GM12878 (cell line): ENCODE measurements around the gene SOX9.

Experiments used
- EP300 ChIP-seq, 2 experiments: fragments of 150-350 bp in 1 of 2; IDR thresholded peaks; 2 replicates each; pipeline ENCODE4 v1.6.1; 2011 to 2012; ENCODE audit warnings: low read depth in 2 of 2, low read length in 2 of 2, borderline replicate concordance in 1 of 2, improper control_type of control experiment in 1 of 2, inconsistent platforms in 1 of 2; ENCODE audit not compliant: control insufficient read depth in 1 of 2
- EZH2 ChIP-seq: IDR thresholded peaks from 2 replicates; pipeline ENCODE4 v1.6.1; 2012; ENCODE audit warnings: low read depth, mild to moderate bottlenecking, control low read depth, inconsistent platforms, low read length, borderline replicate concordance; ENCODE audit not compliant: control insufficient read depth
- POLR2AphosphoS5 ChIP-seq: IDR thresholded peaks from 2 replicates; pipeline ENCODE4 v1.6.1; 2011; ENCODE audit warnings: mild to moderate bottlenecking, low read length, inconsistent platforms
- RAD21 ChIP-seq: IDR thresholded peaks from 2 replicates; pipeline ENCODE4 v1.6.1; 2011; ENCODE audit warnings: mild to moderate bottlenecking, low read depth, low read length, moderate library complexity; ENCODE audit not compliant: insufficient read depth
- SREBF2 ChIP-seq: IDR thresholded peaks from 2 replicates; pipeline ENCODE4 v1.6.1; 2012; ENCODE audit warnings: mild to moderate bottlenecking, low read length
- SRF ChIP-seq, 2 experiments: IDR thresholded peaks; 2 replicates each; pipeline ENCODE4 v1.6.1; 2011; ENCODE audit warnings: low read depth in 2 of 2, low read length in 2 of 2, mild to moderate bottlenecking in 1 of 2, moderate library complexity in 1 of 2
- TAF1 ChIP-seq: IDR thresholded peaks from 2 replicates; pipeline ENCODE4 v1.6.1; 2011; ENCODE audit warnings: mild to moderate bottlenecking, low read depth, low read length, borderline replicate concordance
- TARDBP ChIP-seq: IDR thresholded peaks from 2 replicates; pipeline ENCODE4 v1.6.1; 2016; ENCODE audit warnings: borderline replicate concordance
- ZBED1 ChIP-seq: IDR thresholded peaks from 2 replicates; pipeline ENCODE4 v1.6.1; 2016; ENCODE audit warnings: borderline replicate concordance
- TF ChIP-seq, protein P1 (sequence below), 3 experiments: IDR thresholded peaks in 2 of 3; conservative IDR thresholded peaks in 1 of 3; 2 replicates each; pipeline ENCODE4 v1.5.1; 2011; ENCODE audit warnings: low read depth in 3 of 3, low read length in 3 of 3, mild to moderate bottlenecking in 3 of 3, control low read depth in 2 of 3, moderate library complexity in 2 of 3, inconsistent platforms in 1 of 3, mixed read lengths in 1 of 3; ENCODE audit not compliant: control insufficient read depth in 2 of 3, insufficient read depth in 1 of 3; ENCODE audit errors: extremely low read depth in 1 of 3
- TF ChIP-seq, protein P2 (sequence below): IDR thresholded peaks from 2 replicates; pipeline ENCODE4 v1.6.1; 2011; ENCODE audit warnings: borderline replicate concordance, low read depth, mild to moderate bottlenecking, moderate library complexity, mixed read lengths, low read length; ENCODE audit not compliant: insufficient read depth; ENCODE audit errors: extremely low read length

- TF ChIP-seq, protein P1, sequence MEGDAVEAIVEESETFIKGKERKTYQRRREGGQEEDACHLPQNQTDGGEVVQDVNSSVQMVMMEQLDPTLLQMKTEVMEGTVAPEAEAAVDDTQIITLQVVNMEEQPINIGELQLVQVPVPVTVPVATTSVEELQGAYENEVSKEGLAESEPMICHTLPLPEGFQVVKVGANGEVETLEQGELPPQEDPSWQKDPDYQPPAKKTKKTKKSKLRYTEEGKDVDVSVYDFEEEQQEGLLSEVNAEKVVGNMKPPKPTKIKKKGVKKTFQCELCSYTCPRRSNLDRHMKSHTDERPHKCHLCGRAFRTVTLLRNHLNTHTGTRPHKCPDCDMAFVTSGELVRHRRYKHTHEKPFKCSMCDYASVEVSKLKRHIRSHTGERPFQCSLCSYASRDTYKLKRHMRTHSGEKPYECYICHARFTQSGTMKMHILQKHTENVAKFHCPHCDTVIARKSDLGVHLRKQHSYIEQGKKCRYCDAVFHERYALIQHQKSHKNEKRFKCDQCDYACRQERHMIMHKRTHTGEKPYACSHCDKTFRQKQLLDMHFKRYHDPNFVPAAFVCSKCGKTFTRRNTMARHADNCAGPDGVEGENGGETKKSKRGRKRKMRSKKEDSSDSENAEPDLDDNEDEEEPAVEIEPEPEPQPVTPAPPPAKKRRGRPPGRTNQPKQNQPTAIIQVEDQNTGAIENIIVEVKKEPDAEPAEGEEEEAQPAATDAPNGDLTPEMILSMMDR (IDR thresholded peaks at IDR 0.05 in 2 of 3, conservative IDR thresholded peaks at IDR 0.05 in 1 of 3; ENCODE audit: control insufficient read depth in 2 of 3, extremely low read depth in 1 of 3, insufficient read depth in 1 of 3, low read depth in 3 of 3, low read length in 3 of 3), result no peak
- no peak for TF ChIP-seq ZBED1
- TF ChIP-seq, protein P2, sequence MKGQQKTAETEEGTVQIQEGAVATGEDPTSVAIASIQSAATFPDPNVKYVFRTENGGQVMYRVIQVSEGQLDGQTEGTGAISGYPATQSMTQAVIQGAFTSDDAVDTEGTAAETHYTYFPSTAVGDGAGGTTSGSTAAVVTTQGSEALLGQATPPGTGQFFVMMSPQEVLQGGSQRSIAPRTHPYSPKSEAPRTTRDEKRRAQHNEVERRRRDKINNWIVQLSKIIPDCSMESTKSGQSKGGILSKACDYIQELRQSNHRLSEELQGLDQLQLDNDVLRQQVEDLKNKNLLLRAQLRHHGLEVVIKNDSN, result no peak
- TF ChIP-seq TAF1, result no peak
- TF ChIP-seq TARDBP, result no peak
- TF ChIP-seq SRF (IDR thresholded peaks at IDR 0.05; ENCODE audit: low read depth in 2 of 2, low read length in 2 of 2), result no peak
- TF ChIP-seq POLR2AphosphoS5, result no peak
- TF ChIP-seq SREBF2, result no peak
- TF ChIP-seq EP300 (IDR thresholded peaks at IDR 0.05; ENCODE audit: borderline replicate concordance in 1 of 2, control insufficient read depth in 1 of 2, low read depth in 2 of 2, low read length in 2 of 2), result no peak
- no peak for TF ChIP-seq RAD21
- TF ChIP-seq EZH2, result no peak
Measured at GRCh38 chr17:72104164-72104862, 16.5 kb upstream of the SOX9 start.
